ENCODE measurements around the gene PSG1. TPM values are rescaled to one million over a fixed set of nuclear protein-coding genes. Genes with fewer than 3 reads are reported as not detected.
"Not testable (repeated sequence)": the region's sequence is repeated elsewhere in the genome, so short reads cannot be mapped to it uniquely, and the experiment has no call there.

PSG1 gene
- total RNA-seq, 3 donors from 2014 or later (not counting 1 experiment from before 2014, with no cell fraction given), result not detected

- H3K27ac ChIP-seq (ENCODE audit: low read length); H3K4me3 Mint-ChIP-seq; H3K36me3 Mint-ChIP-seq; DNase-seq; H3K36me3 ChIP-seq (ENCODE audit: control insufficient read depth, insufficient read depth, low read length); H3K4me1 Mint-ChIP-seq; H3K27me3 Mint-ChIP-seq (ENCODE audit: low read depth in 2 of 2); H3K9me3 Mint-ChIP-seq; H3K27me3 ChIP-seq (ENCODE audit: control insufficient read depth, insufficient read depth, low read length); H3K9me3 ChIP-seq (ENCODE audit: control insufficient read depth, insufficient read depth, low read length); ATAC-seq; H3K4me3 ChIP-seq (ENCODE audit: low read length); H3K27ac Mint-ChIP-seq; H3K4me1 ChIP-seq (ENCODE audit: control insufficient read depth, insufficient read depth, low read length); intact Hi-C loops (cut with micrococcal nuclease): not testable (repeated sequence)
Observed at GRCh38 chr19:42852821-42853220, 26.7 kb downstream of the PSG1 start.

- H3K4me1 ChIP-seq (ENCODE audit: control insufficient read depth, insufficient read depth, low read length); H3K4me3 ChIP-seq (ENCODE audit: low read length); H3K27me3 ChIP-seq (ENCODE audit: control insufficient read depth, insufficient read depth, low read length); H3K36me3 ChIP-seq (ENCODE audit: control insufficient read depth, insufficient read depth, low read length); H3K9me3 ChIP-seq (ENCODE audit: control insufficient read depth, insufficient read depth, low read length); intact Hi-C loops (cut with micrococcal nuclease); H3K9me3 Mint-ChIP-seq; DNase-seq; H3K36me3 Mint-ChIP-seq; ATAC-seq; H3K4me1 Mint-ChIP-seq; H3K27ac Mint-ChIP-seq; H3K4me3 Mint-ChIP-seq; H3K27ac ChIP-seq (ENCODE audit: low read length): not testable (repeated sequence)
- 46% methylated on average over 1 of the region's 1 CpG for WGBS (ENCODE audit: insufficient coverage)
- peaks cover 3 to 10% of the 10 kb centered on the region in 2 donors for H3K27me3 Mint-ChIP-seq (ENCODE audit: low read depth in 2 of 2)
Observed at GRCh38 chr19:42851718-42852280, 27.7 kb downstream of the PSG1 start.

DNA sequence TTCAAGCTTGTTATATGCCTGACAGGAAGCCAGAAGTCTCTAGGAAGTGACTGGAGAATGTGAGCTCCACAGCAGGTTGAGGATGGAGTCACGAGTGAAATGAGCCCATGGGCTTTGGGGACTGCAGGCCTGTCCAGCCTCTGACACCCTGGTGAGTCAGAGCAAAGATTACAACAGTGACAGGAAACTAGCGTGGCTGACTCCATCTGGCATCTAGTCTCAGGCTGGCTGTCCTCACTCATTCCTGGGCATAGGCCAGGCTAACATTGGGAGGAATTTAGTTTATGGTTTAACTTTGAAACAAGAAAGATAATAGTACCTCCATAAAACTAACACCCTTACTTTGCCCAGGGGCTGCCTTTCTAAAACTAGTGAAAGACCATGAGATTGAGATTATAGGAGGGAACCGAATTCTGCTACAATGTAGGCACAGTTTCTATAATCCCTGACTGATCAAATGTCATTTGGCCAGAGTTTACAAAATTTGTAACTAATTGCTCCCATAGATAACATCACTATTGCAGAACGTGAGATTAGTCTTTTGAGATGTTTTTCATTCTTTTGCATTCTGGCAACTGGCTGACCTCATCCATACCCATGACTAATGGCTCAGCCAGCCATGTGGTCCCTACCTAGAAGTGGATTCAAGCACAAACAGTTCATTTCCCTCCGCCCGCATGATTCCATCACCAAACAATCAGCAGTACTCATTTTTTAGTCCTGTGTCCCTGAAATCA, 28.4 kb downstream of the PSG1 start:
- H3K9me3 Mint-ChIP-seq, result no peaks in the 10 kb centered on the region
- no peak overlapping the region for H3K4me3 Mint-ChIP-seq
- H3K27ac ChIP-seq (ENCODE audit: low read length), result no peak overlapping the region
- peaks cover 3 to 12% of the 10 kb centered on the region in 2 donors for H3K27me3 Mint-ChIP-seq (ENCODE audit: low read depth in 2 of 2)
- no peaks in the 10 kb centered on the region for H3K4me1 Mint-ChIP-seq
- ATAC-seq (no peak), DNase-seq (no peak)
- no peak overlapping the region for H3K27ac Mint-ChIP-seq
- TF ChIP-seq CTCF (IDR thresholded peaks at IDR 0.05), result no peak
- H3K4me1 ChIP-seq (ENCODE audit: control insufficient read depth, insufficient read depth, low read length), result no peaks in the 10 kb centered on the region
- no peaks in the 10 kb centered on the region for H3K36me3 Mint-ChIP-seq
- intact Hi-C loops (cut with micrococcal nuclease), result no loop called here
- H3K4me3 ChIP-seq (ENCODE audit: low read length), result no peak overlapping the region
- H3K36me3 ChIP-seq (ENCODE audit: control insufficient read depth, insufficient read depth, low read length), result no peaks in the 10 kb centered on the region
- no peaks in the 10 kb centered on the region for H3K9me3 ChIP-seq (ENCODE audit: control insufficient read depth, insufficient read depth, low read length)
- H3K27me3 ChIP-seq (ENCODE audit: control insufficient read depth, insufficient read depth, low read length), result no peaks in the 10 kb centered on the region
- WGBS (ENCODE audit: insufficient coverage), result 63% methylated on average over 5 of the region's 6 CpGs

GRCh38 chr19:42846597-42846996, 32.9 kb downstream of the PSG1 start:
- intact Hi-C loops (cut with micrococcal nuclease), result no loop called here
- H3K4me3 ChIP-seq (ENCODE audit: low read length), result no peak overlapping the region

DNA sequence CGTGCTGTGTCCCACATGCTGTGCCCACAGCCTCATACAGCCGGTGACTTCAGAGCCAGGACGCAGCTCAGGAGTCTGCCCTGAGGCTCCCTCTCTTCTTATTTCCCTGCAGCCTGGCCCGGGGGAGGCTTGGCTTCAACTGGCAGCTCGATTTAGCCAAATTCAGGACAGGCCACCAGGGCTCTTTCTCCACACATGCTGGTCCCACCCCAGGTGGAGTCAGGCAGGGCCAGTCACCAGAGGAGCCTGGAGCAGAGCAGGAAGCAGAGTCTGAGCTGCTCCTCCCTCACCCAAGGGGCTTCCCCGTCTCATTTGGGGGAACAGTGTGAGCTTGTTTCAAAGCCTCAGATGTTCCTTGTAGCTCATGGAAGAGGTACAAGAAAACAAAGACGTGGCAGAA, 35.9 kb downstream of the PSG1 start:
- H3K9me3 ChIP-seq (ENCODE audit: control insufficient read depth, insufficient read depth, low read length); H3K4me3 ChIP-seq (ENCODE audit: low read length); H3K36me3 ChIP-seq (ENCODE audit: control insufficient read depth, insufficient read depth, low read length); H3K27ac Mint-ChIP-seq; H3K27ac ChIP-seq (ENCODE audit: low read length); H3K4me3 Mint-ChIP-seq; H3K36me3 Mint-ChIP-seq; H3K27me3 ChIP-seq (ENCODE audit: control insufficient read depth, insufficient read depth, low read length); H3K4me1 Mint-ChIP-seq; intact Hi-C loops (cut with micrococcal nuclease); H3K9me3 Mint-ChIP-seq; ATAC-seq; DNase-seq; H3K4me1 ChIP-seq (ENCODE audit: control insufficient read depth, insufficient read depth, low read length): not testable (repeated sequence)
- 59% methylated on average over 6 of the region's 7 CpGs for WGBS (ENCODE audit: insufficient coverage)
- H3K27me3 Mint-ChIP-seq (ENCODE audit: low read depth in 2 of 2), result peaks cover 19 to 36% of the 10 kb centered on the region in 2 donors

More at GRCh38 chr19:42846597-42846996, 32.9 kb downstream of the PSG1 start:
- ATAC-seq (no peak), DNase-seq (no peak)
- no peak overlapping the region for H3K27ac ChIP-seq (ENCODE audit: low read length)
- no peak overlapping the region for H3K4me3 Mint-ChIP-seq
- H3K36me3 Mint-ChIP-seq, result no peaks in the 10 kb centered on the region
- H3K27ac Mint-ChIP-seq, result no peak overlapping the region
- no peaks in the 10 kb centered on the region for H3K4me1 Mint-ChIP-seq
- peaks cover 6 to 12% of the 10 kb centered on the region in 2 donors for H3K27me3 Mint-ChIP-seq (ENCODE audit: low read depth in 2 of 2)
- no peak for TF ChIP-seq CTCF (IDR thresholded peaks at IDR 0.05)
- no CpG with 5 or more reads among the region's 2 CpGs for WGBS (ENCODE audit: insufficient coverage)
- H3K27me3 ChIP-seq (ENCODE audit: control insufficient read depth, insufficient read depth, low read length), result no peaks in the 10 kb centered on the region
- H3K36me3 ChIP-seq (ENCODE audit: control insufficient read depth, insufficient read depth, low read length), result no peaks in the 10 kb centered on the region
- H3K9me3 ChIP-seq (ENCODE audit: control insufficient read depth, insufficient read depth, low read length), result no peaks in the 10 kb centered on the region
- H3K9me3 Mint-ChIP-seq, result no peaks in the 10 kb centered on the region
- H3K4me1 ChIP-seq (ENCODE audit: control insufficient read depth, insufficient read depth, low read length), result no peaks in the 10 kb centered on the region

DNA sequence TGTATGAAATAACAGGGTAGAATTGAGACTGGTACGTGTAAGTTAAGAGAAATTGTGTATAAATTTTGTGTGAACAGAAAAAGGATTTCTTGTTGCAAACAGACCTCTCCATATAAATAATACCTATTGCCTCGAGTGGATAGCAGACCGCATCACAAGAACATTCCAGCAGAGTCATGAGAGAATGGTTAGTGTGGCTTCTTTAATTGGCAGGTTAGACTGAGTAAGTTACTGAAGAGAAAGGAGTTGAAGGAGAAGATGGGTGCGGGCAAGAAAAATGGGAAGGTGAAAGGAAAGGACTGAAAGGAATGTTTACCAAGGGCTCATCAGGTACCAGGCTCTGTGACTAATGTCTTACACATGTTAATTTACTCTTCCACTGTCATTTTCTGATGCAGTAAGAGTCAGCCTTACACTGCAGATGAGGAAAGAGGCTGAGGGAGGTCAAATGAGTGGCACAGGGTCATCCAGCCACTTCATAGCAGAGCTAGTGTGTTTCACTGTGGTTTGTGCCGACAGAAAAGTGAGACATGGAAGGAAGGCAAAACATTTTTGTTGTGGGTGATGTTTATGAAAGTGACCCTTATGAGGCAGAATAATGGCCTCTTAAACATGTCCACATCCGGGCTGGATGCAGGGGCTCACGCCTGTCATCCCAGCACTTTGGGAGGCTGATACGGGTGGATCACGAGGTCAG, 46.6 kb downstream of the PSG1 start:
- H3K4me3 Mint-ChIP-seq, result not testable (repeated sequence)

More for the DNA sequence above, 46.6 kb downstream of the PSG1 start:
- H3K4me1 ChIP-seq (ENCODE audit: control insufficient read depth, insufficient read depth, low read length); ATAC-seq; H3K36me3 ChIP-seq (ENCODE audit: control insufficient read depth, insufficient read depth, low read length); H3K9me3 Mint-ChIP-seq; H3K4me3 ChIP-seq (ENCODE audit: low read length); H3K4me1 Mint-ChIP-seq; H3K27ac Mint-ChIP-seq; H3K27me3 ChIP-seq (ENCODE audit: control insufficient read depth, insufficient read depth, low read length); H3K36me3 Mint-ChIP-seq; H3K9me3 ChIP-seq (ENCODE audit: control insufficient read depth, insufficient read depth, low read length); intact Hi-C loops (cut with micrococcal nuclease); DNase-seq; H3K27ac ChIP-seq (ENCODE audit: low read length): not testable (repeated sequence)
- peaks cover 16 to 34% of the 10 kb centered on the region in 2 donors for H3K27me3 Mint-ChIP-seq (ENCODE audit: low read depth in 2 of 2)
- 93% methylated on average over 7 of the region's 9 CpGs for WGBS (ENCODE audit: insufficient coverage)
